ENCODE measurements around the gene CPLANE2.
A peak's percentile ranks its signal among the peaks of the same experiment; 100 is the strongest.

CPLANE2 gene, protein sequence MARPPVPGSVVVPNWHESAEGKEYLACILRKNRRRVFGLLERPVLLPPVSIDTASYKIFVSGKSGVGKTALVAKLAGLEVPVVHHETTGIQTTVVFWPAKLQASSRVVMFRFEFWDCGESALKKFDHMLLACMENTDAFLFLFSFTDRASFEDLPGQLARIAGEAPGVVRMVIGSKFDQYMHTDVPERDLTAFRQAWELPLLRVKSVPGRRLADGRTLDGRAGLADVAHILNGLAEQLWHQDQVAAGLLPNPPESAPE

DNA sequence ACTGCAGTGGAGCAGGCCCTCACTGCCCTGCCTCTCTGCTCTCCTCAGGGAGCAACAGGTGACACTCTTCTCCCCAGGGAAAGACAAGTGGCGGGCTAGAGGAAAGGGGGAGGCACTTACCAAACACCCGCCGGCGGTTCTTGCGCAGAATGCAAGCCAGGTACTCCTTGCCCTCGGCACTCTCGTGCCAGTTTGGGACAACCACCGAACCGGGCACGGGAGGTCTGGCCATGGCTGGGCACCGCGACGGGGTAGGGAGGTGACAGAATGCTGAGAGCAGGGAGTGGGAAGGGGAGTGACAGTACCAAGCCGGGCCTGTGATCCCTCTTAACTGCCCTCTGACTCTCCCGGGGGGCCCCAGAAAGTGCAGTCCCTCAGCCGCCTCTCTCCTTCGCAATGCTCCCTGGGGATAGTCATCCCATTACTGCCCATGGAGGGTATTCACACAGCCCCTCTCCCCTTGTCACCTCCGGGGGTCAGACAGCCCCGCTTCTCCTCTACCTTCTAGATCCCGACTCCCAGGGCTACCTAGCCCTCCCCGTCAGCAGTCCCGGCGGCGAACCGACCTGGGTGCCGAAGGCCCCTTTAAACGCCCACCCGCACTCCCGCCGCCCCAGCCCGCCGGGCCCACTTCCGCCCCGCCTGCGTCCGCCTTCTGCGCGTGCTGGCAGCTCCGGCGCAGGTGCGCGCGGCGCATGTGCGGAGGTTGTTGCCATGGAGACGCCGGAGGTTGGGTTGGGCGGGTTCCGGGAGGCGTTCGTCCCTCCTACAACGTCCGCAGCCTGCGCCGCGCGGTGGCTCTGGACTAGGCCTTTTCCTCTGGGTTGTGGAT lies at the start of gene CPLANE2:
Gene CPLANE2 (minus strand): TSS at position 673 of the 832 bp plus-strand sequence. CDS start 441 bp downstream, at position 232.
- TF ChIP-seq, protein P1, sequence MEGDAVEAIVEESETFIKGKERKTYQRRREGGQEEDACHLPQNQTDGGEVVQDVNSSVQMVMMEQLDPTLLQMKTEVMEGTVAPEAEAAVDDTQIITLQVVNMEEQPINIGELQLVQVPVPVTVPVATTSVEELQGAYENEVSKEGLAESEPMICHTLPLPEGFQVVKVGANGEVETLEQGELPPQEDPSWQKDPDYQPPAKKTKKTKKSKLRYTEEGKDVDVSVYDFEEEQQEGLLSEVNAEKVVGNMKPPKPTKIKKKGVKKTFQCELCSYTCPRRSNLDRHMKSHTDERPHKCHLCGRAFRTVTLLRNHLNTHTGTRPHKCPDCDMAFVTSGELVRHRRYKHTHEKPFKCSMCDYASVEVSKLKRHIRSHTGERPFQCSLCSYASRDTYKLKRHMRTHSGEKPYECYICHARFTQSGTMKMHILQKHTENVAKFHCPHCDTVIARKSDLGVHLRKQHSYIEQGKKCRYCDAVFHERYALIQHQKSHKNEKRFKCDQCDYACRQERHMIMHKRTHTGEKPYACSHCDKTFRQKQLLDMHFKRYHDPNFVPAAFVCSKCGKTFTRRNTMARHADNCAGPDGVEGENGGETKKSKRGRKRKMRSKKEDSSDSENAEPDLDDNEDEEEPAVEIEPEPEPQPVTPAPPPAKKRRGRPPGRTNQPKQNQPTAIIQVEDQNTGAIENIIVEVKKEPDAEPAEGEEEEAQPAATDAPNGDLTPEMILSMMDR (conservative IDR thresholded peaks at IDR 0.05; ENCODE audit: low read depth, low read length): no peak
- peak within 1 kb of the TSS; percentile 73 for H3K4me3 ChIP-seq (ENCODE audit: low read depth, low read length)
- DNase-seq (ENCODE audit: low read depth): peak; percentile 94

DNA sequence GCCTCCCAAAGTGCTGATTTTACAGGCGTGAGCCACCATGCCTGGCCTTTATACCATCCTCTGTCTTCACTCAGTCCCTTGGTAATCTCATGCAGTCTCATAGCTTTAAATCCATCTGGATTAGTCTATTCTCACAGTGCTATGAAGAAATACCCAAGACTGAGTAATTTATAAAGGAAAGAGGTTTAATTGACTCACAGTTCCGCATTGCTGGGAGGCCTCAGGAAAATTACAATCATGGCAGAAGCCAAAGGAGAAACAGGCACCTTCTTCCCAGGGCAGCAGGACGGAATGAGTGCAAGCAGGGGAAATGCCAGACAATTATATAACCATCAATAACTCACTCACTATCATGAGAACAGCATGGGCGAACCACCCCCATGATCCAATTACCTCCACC lies 49.1 kb upstream of the CPLANE2 start:
- DNase-seq (ENCODE audit: low read depth): no peak
- H3K4me3 ChIP-seq (ENCODE audit: low read depth, low read length): no peak overlapping the region
- TF ChIP-seq, protein P1 (conservative IDR thresholded peaks at IDR 0.05; ENCODE audit: low read depth, low read length): no peak

DNA sequence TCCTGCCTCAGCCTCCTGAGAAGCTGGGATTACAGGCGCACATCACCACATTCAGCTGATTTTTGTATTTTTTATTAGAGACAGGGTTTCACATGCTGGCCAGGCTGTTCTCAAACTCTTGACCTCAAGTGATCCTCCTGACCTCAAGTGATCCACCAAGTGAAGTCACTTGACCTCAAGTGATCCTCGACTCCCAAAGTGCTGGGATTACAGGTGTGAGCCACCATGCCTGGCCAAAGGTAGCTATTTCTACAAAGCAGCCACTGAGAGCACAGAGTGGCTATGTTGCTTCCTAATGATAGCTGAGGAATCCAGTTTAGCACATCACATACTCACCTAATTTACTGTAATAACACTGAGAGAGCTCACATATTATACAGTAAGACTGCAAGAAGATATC lies 44.8 kb upstream of the CPLANE2 start:
- TF ChIP-seq, protein P1 (conservative IDR thresholded peaks at IDR 0.05; ENCODE audit: low read depth, low read length): no peak

DNA sequence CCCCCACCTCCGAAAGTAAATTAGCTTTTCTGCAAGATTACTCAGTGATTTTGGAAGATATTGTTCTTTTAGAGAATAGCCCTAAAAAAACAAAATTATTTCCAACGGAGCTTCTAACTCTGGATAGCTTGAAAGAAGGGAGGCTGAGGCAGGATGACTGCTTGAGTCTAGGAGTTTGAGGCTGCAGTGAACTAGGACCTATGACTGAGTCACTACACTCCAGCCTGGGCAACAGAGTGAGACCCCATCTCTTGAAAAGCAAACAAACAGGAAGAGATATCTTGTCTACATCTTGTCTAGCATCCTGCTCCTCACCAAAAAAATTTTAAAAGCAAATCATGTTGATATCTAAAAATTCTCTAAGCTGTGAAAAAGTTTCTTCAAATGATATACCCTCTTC lies 42.2 kb upstream of the CPLANE2 start:
- TF ChIP-seq, protein P1 (conservative IDR thresholded peaks at IDR 0.05; ENCODE audit: low read depth, low read length): no peak
- no peak for DNase-seq (ENCODE audit: low read depth)
- H3K4me3 ChIP-seq (ENCODE audit: low read depth, low read length): no peak overlapping the region

More for the DNA sequence above, 44.8 kb upstream of the CPLANE2 start:
- H3K4me3 ChIP-seq (ENCODE audit: low read depth, low read length): no peak overlapping the region
- no peak for DNase-seq (ENCODE audit: low read depth)

DNA sequence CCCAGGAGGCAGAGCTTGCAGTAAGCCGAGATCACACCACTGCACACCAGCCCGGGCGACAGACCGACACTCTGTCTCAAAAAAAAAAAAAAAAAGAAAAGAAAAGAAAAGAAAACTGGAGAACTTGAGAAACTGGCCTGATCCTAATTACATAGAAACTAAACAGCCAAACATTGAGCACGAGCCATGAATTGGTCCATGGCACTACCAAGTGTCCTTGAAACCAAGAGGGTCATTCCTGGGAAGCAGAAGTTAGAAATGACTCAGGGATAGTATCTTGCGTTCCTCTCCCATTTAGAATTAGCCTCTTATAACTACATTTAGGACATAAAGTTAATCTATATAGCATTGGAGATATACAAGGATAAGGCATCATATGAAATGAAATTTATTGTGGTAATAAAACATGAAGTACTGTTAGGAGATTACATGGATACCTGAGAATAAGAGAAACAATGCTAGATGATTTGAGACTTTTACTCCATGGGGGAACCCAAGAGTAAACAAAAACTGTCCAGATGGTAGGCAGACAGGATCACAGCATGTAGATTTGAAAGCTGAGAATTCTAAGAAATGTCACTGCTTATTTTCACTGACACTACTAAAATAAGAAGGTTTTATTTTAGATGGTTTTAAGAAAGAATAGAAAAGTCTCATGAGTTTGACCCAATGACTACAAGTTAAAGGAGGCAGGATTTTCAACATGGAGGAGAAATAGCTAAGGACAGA lies 39.5 kb upstream of the CPLANE2 start:
- TF ChIP-seq, protein P1 (conservative IDR thresholded peaks at IDR 0.05; ENCODE audit: low read depth, low read length): no peak
- no peak overlapping the region for H3K4me3 ChIP-seq (ENCODE audit: low read depth, low read length)
- no peak for DNase-seq (ENCODE audit: low read depth)

DNA sequence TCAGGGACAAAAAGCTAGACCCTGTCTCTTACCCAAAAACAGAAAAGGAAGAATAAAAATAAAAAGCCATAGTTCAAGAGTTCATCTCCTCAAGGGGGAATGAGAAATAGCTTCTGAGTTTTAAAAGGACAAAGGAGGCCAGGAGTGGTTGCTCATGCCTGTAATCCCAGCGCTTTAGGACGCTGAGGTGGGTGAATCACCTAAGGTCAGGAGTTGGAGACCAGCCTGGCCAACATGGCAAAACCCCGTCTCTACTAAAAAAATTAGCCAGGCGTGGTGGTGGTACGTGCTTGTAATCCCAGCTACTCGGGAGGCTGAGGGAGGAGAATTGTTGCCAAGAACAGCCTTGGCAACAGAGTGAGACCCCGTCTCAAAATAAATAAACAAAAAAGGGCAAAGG lies 38.6 kb upstream of the CPLANE2 start:
- TF ChIP-seq, protein P1 (conservative IDR thresholded peaks at IDR 0.05; ENCODE audit: low read depth, low read length): no peak

More for the DNA sequence above, 38.6 kb upstream of the CPLANE2 start:
- no peak for DNase-seq (ENCODE audit: low read depth)
- no peak overlapping the region for H3K4me3 ChIP-seq (ENCODE audit: low read depth, low read length)

Data from choroid plexus epithelial cell (primary cell).